Measurements from ENCODE around the gene PCDH18.

DNA sequence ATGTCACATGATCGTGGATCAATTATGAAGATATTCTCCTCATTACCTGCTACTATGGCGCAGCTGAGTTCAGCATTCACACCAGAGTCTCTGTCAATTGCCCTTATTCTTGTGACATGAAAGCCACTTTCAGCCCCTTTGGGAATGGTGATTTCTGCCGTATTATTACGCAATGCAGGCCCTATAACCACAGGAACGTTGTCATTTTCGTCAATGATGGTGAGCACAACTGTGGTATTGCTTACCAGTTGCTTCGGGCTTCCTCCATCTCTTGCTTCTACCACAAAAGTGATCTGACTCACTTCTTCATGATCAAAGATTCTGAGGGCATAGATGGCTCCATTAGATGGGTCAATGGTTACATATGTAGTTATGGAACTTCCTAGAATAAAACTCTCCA, 2.1 kb downstream of the PCDH18 start:
- TF ChIP-seq, protein P1, sequence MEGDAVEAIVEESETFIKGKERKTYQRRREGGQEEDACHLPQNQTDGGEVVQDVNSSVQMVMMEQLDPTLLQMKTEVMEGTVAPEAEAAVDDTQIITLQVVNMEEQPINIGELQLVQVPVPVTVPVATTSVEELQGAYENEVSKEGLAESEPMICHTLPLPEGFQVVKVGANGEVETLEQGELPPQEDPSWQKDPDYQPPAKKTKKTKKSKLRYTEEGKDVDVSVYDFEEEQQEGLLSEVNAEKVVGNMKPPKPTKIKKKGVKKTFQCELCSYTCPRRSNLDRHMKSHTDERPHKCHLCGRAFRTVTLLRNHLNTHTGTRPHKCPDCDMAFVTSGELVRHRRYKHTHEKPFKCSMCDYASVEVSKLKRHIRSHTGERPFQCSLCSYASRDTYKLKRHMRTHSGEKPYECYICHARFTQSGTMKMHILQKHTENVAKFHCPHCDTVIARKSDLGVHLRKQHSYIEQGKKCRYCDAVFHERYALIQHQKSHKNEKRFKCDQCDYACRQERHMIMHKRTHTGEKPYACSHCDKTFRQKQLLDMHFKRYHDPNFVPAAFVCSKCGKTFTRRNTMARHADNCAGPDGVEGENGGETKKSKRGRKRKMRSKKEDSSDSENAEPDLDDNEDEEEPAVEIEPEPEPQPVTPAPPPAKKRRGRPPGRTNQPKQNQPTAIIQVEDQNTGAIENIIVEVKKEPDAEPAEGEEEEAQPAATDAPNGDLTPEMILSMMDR (conservative IDR thresholded peaks at IDR 0.05) = no peak
- TF ChIP-seq ZFX (IDR thresholded peaks at IDR 0.05) = no peak
